Measurements from ENCODE around the gene PDCD2L.

Gene PDCD2L

GRCh38 chr19:34370117-34370516 is 34.1 kb upstream of the PDCD2L start:
- Mint-ChIP-seq H3K4me3 (no peak overlapping the region), H3K27ac (peak overlapping the region; percentile 82), H3K36me3 (ENCODE audit: low read depth) (peaks cover 59% of the 10 kb centered on the region), H3K4me1 (peaks cover 29% of the 10 kb centered on the region), H3K9me3 (no peaks in the 10 kb centered on the region), H3K27me3 (ENCODE audit: low read depth, poor library complexity) (no peaks in the 10 kb centered on the region)
- TF ChIP-seq, protein P1, sequence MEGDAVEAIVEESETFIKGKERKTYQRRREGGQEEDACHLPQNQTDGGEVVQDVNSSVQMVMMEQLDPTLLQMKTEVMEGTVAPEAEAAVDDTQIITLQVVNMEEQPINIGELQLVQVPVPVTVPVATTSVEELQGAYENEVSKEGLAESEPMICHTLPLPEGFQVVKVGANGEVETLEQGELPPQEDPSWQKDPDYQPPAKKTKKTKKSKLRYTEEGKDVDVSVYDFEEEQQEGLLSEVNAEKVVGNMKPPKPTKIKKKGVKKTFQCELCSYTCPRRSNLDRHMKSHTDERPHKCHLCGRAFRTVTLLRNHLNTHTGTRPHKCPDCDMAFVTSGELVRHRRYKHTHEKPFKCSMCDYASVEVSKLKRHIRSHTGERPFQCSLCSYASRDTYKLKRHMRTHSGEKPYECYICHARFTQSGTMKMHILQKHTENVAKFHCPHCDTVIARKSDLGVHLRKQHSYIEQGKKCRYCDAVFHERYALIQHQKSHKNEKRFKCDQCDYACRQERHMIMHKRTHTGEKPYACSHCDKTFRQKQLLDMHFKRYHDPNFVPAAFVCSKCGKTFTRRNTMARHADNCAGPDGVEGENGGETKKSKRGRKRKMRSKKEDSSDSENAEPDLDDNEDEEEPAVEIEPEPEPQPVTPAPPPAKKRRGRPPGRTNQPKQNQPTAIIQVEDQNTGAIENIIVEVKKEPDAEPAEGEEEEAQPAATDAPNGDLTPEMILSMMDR (IDR thresholded peaks at IDR 0.05): no peak
- DNase-seq: no peak

DNA sequence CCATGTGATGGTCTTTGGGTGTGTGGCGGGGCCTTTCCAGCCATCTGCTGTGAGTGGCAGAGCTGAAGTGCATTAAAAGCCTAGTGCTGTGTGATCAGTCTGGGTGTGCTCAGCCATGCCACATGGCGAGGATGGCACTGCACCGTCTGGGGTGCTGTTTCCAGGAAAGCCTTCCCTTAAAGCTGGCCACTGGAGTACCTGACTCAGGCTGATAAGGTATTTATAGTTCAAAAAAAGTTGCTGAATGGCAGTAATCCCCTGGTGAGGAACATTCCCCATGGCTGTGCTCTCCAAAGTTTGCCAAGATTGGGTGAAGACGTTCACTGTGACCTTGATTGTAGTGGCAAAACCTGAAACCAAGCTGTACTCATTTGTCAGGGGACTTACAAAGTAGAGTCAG is 33.2 kb upstream of the PDCD2L start:
- Mint-ChIP-seq H3K4me1 (peaks cover 23% of the 10 kb centered on the region), H3K9me3 (no peaks in the 10 kb centered on the region), H3K36me3 (ENCODE audit: low read depth) (peaks cover 68% of the 10 kb centered on the region), H3K27me3 (ENCODE audit: low read depth, poor library complexity) (no peaks in the 10 kb centered on the region), H3K27ac (no peak overlapping the region), H3K4me3 (no peak overlapping the region)
- TF ChIP-seq, protein P1 (IDR thresholded peaks at IDR 0.05): no peak
- DNase-seq: no peak

- H3K36me3 Mint-ChIP-seq (ENCODE audit: low read depth): peaks cover 64% of the 10 kb centered on the region
- no peak overlapping the region for H3K4me3 Mint-ChIP-seq
- H3K4me1 Mint-ChIP-seq: no peaks in the 10 kb centered on the region
- no peak for DNase-seq
- no peaks in the 10 kb centered on the region for H3K27me3 Mint-ChIP-seq (ENCODE audit: low read depth, poor library complexity)
- peak overlapping the region; percentile 52 for H3K27ac Mint-ChIP-seq
- no peaks in the 10 kb centered on the region for H3K9me3 Mint-ChIP-seq
- TF ChIP-seq, protein P1 (IDR thresholded peaks at IDR 0.05): no peak
Measured at GRCh38 chr19:34373601-34374288, 30.5 kb upstream of the PDCD2L start.

GRCh38 chr19:34375598-34375997 is 28.6 kb upstream of the PDCD2L start:
- no peak overlapping the region for H3K27ac Mint-ChIP-seq

DNA sequence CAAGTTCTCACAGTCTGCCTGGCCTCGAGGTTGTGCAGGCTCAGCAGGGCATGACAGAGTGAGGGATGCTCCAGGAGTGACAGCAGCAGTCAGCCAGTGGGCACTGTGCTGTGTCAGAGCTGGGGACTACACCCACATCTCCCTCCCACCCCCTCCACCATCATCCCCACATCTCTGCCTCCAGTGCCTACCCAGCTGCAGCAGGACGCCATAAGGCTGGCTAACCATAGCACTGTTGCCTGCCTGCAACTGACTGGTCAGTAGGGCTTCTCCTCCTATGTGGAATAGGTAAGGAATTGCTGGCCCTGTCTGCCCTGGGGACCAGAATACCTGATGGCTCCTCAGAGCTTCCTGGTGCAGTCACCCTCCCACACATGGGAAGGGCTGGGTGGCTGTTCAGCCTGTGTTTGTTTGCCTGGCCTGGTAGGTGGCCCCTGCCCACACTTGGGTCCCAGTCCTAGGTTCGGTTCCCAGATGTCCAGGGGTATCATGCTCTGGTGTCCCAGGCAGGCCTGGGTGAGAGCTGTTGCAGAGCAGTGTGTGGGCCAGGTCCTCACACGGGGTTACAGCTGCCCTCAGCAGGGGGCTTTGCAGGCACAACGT is 23.5 kb upstream of the PDCD2L start:
- Mint-ChIP-seq H3K36me3 (ENCODE audit: low read depth) (peaks cover 67% of the 10 kb centered on the region), H3K9me3 (no peaks in the 10 kb centered on the region), H3K4me1 (no peaks in the 10 kb centered on the region), H3K27me3 (ENCODE audit: low read depth, poor library complexity) (no peaks in the 10 kb centered on the region), H3K27ac (no peak overlapping the region), H3K4me3 (no peak overlapping the region)
- TF ChIP-seq, protein P1 (IDR thresholded peaks at IDR 0.05): no peak
- DNase-seq: no peak

More at GRCh38 chr19:34375598-34375997, 28.6 kb upstream of the PDCD2L start:
- DNase-seq: no peak
- H3K9me3 Mint-ChIP-seq: no peaks in the 10 kb centered on the region
- no peaks in the 10 kb centered on the region for H3K27me3 Mint-ChIP-seq (ENCODE audit: low read depth, poor library complexity)
- H3K4me1 Mint-ChIP-seq: no peaks in the 10 kb centered on the region
- peaks cover 58% of the 10 kb centered on the region for H3K36me3 Mint-ChIP-seq (ENCODE audit: low read depth)
- H3K4me3 Mint-ChIP-seq: no peak overlapping the region
- TF ChIP-seq, protein P1 (IDR thresholded peaks at IDR 0.05): no peak
